ENCODE measurements around the gene WIPF3.

- no peak for TF ChIP-seq POLR2A (IDR thresholded peaks at IDR 0.05)
- no peak for TF ChIP-seq CTCF (IDR thresholded peaks at IDR 0.05)
Measured at GRCh38 chr7:29926216-29926615, 119.9 kb downstream of the WIPF3 start.
